HCT116 (cell line): ENCODE results near the gene FGB. TPM values are rescaled to one million over a fixed set of nuclear protein-coding genes. Genes with fewer than 3 reads are reported as not detected.
"Not testable (repeated sequence)": the region's sequence is repeated elsewhere in the genome, so short reads cannot be mapped to it uniquely, and the experiment has no call there.

Source experiments
- ATAC-seq: fragments of 200-7000 bp; cut with Tn5 transposase; 2 replicates; pipeline ENCODE4 v1.9.1; 2020; ENCODE audit warnings: mild to moderate bottlenecking, moderate library complexity
- BruUV-seq: library from RNA; stranded (reverse); fragments of 400-500 nt; replicated peaks from 2 replicates; lab custom pipeline; 2021; lab: Mats Ljungman, UMichigan
- CTCF ChIA-PET: fragments of 300-600 bp; sonication (Branson Sonifier 250); formaldehyde crosslinking; loops from one replicate; lab custom pipeline; 2021; ENCODE audit warnings: antibody characterized with exemption; lab: Charles Lee
- POLR2A ChIA-PET: fragments of 300-600, 350-600 bp; sonication (Branson Sonifier 250); formaldehyde crosslinking; loops from one replicate; lab custom pipeline; 2021; ENCODE audit warnings: antibody characterized with exemption; lab: Charles Lee
- RAD21 ChIA-PET, 2 experiments: fragments of 300-600 bp; sonication (Branson Sonifier 250); formaldehyde crosslinking; loops; one replicate each; lab custom pipeline; 2023; ENCODE audit warnings: low total read pairs in 2 of 2; ENCODE audit not compliant: uncharacterized antibody in 2 of 2, unreplicated experiment in 2 of 2, low non-redundant PET in 1 of 2; lab: Charles Lee
- DNase-seq: peaks from one replicate; pipeline ENCODE4 v3.0.0-alpha.2; 2010; ENCODE audit warnings: low read depth, low spot score
- H2AFZ ChIP-seq: fragments of 200-600 bp; shearing (Covaris generic), sonication (generic); 2 replicates; pipeline ENCODE4 v1.6.1; 2017; ENCODE audit warnings: low read depth, mixed run types, mixed read lengths, antibody characterized with exemption, low read length; ENCODE audit not compliant: poor library complexity, severe bottlenecking
- H3K27ac ChIP-seq: 2 replicates; pipeline ENCODE4 v1.5.1; 2012; ENCODE audit warnings: low read depth, low read length
- H3K27me3 ChIP-seq: fragments of 200-600 bp; sonication (generic); 2 replicates; pipeline ENCODE4 v1.6.1; 2016; ENCODE audit warnings: mixed run types, low read length, mixed read lengths; ENCODE audit not compliant: insufficient read depth
- H3K36me3 ChIP-seq, 2 experiments: fragments of 200-500 bp in 1 of 2; fragments of 200-600 bp in 1 of 2; sonication (Bioruptor generic) in 1 of 2; sonication (generic) in 1 of 2; 2 replicates each; pipeline versions ENCODE4 v1.5.1 to v1.6.1; 2014 to 2016; ENCODE audit warnings: low read length in 2 of 2, inconsistent platforms in 1 of 2, mixed read lengths in 1 of 2, mixed run types in 1 of 2; ENCODE audit not compliant: insufficient read depth in 2 of 2, control insufficient read depth in 1 of 2
- H3K4me1 ChIP-seq, 2 experiments: fragments of 200-600 bp in 1 of 2; sonication (generic) in 1 of 2; 2 replicates each; pipeline versions ENCODE4 v1.5.1 to v1.6.1; 2012 to 2017; ENCODE audit warnings: low read length in 2 of 2, inconsistent platforms in 1 of 2, mild to moderate bottlenecking in 1 of 2, mixed read lengths in 1 of 2, mixed run types in 1 of 2, moderate library complexity in 1 of 2; ENCODE audit not compliant: insufficient read depth in 2 of 2, control insufficient read depth in 1 of 2
- H3K4me2 ChIP-seq: fragments of 200-600 bp; sonication (generic); 2 replicates; pipeline ENCODE4 v1.6.1; 2017; ENCODE audit warnings: mixed run types, low read length, mixed read lengths
- H3K4me3 ChIP-seq, 2 experiments: fragments of 200-600 bp in 1 of 2; sonication (generic) in 1 of 2; replicated peaks in 1 of 2; 2 replicates each; pipeline ENCODE4 v1.5.1; 2011 to 2016; ENCODE audit warnings: low read length in 2 of 2, control low read depth in 1 of 2, low read depth in 1 of 2, mild to moderate bottlenecking in 1 of 2, mixed read lengths in 1 of 2, mixed run types in 1 of 2
- H3K79me2 ChIP-seq: fragments of 200-600 bp; sonication (generic); 2 replicates; pipeline ENCODE4 v1.6.1; 2017; ENCODE audit warnings: mild to moderate bottlenecking, mixed run types, low read length, moderate library complexity, mixed read lengths; ENCODE audit not compliant: insufficient read depth
- H3K9ac ChIP-seq: fragments of 200-600 bp; sonication (generic); 2 replicates; pipeline ENCODE4 v1.6.1; 2016; ENCODE audit warnings: low read length, mixed read lengths
- H3K9me2 ChIP-seq: fragments of 200-600 bp; sonication (generic), shearing (Covaris generic); 2 replicates; pipeline ENCODE4 v1.6.1; 2017; ENCODE audit warnings: mixed run types, mild to moderate bottlenecking, moderate library complexity; ENCODE audit not compliant: insufficient read depth
- H3K9me3 ChIP-seq, 2 experiments: fragments of 200-500 bp in 1 of 2; fragments of 200-600 bp in 1 of 2; sonication (Bioruptor generic) in 1 of 2; sonication (generic) in 1 of 2; 2 replicates each; pipeline ENCODE4 v1.6.1; 2014 to 2017; ENCODE audit warnings: low read length in 2 of 2, mixed read lengths in 2 of 2, inconsistent platforms in 1 of 2, low read depth in 1 of 2, mild to moderate bottlenecking in 1 of 2, mixed run types in 1 of 2, moderate library complexity in 1 of 2; ENCODE audit not compliant: control insufficient read depth in 1 of 2, insufficient read depth in 1 of 2
- H4K20me1 ChIP-seq: fragments of 200-600 bp; sonication (generic), shearing (Covaris generic); 2 replicates; pipeline ENCODE4 v1.6.1; 2017; ENCODE audit warnings: mixed run types, mild to moderate bottlenecking, moderate library complexity; ENCODE audit not compliant: insufficient read depth
- CTCF ChIP-seq, 3 experiments: fragments of 200-600 bp in 1 of 3; sonication (generic) in 1 of 3; IDR thresholded peaks in 2 of 3; conservative IDR thresholded peaks in 1 of 3; 2 replicates each; pipeline ENCODE4 v1.5.1; 2012 to 2017; ENCODE audit warnings: low read depth in 2 of 3, low read length in 2 of 3, antibody characterized with exemption in 1 of 3, borderline replicate concordance in 1 of 3, control low read depth in 1 of 3, mild to moderate bottlenecking in 1 of 3, mixed read lengths in 1 of 3, mixed run types in 1 of 3, moderate library complexity in 1 of 3; ENCODE audit not compliant: insufficient read depth in 1 of 3
- EZH2 ChIP-seq: fragments of 200-600 bp; sonication (generic); IDR thresholded peaks from 2 replicates; pipeline ENCODE4 v1.6.1; 2017; ENCODE audit warnings: antibody characterized with exemption, mixed run types
- MAX ChIP-seq: IDR thresholded peaks from 2 replicates; pipeline ENCODE4 v1.6.1; 2012
- RAD21 ChIP-seq: IDR thresholded peaks from 2 replicates; pipeline ENCODE4 v1.6.1; 2012; ENCODE audit warnings: low read depth, mild to moderate bottlenecking
- REST ChIP-seq: IDR thresholded peaks from 2 replicates; pipeline ENCODE4 v1.6.1; 2012; ENCODE audit warnings: low read depth
- SP1 ChIP-seq: IDR thresholded peaks from 2 replicates; pipeline ENCODE4 v1.6.1; 2012; ENCODE audit warnings: low read depth
- ZBTB33 ChIP-seq: IDR thresholded peaks from 2 replicates; pipeline ENCODE4 v1.6.1; 2011; ENCODE audit warnings: mild to moderate bottlenecking, low read length, moderate library complexity; ENCODE audit not compliant: insufficient replicate concordance; ENCODE audit errors: extremely low read depth
- intact Hi-C: fragments of 100-400 bp; cut with micrococcal nuclease; formaldehyde crosslinking; loops from 2 replicates; pipeline ENCODE4 v1.10.0; 2022
- total RNA-seq: library from RNA; stranded (reverse); gene quantifications from one replicate; pipeline ENCODE4 v1.2.1, GENCODE V29; 2021; ENCODE audit not compliant: unreplicated experiment

The FGB gene
- total RNA-seq, 1 experiment from 2014 or later, result 2.0 TPM

GRCh38 chr4:154593868-154594267 is 31.1 kb downstream of the FGB start:
- no peak for ATAC-seq
- no peak overlapping the region for H3K4me3 ChIP-seq
- H3K4me1 ChIP-seq, result no peaks in the 10 kb centered on the region
- no peaks in the 10 kb centered on the region for H3K27me3 ChIP-seq
- no peaks in the 10 kb centered on the region for H3K9me2 ChIP-seq
- RAD21 ChIA-PET, result no interaction called here
- no peak for DNase-seq
- POLR2A ChIA-PET, result interaction anchor here (1.1 to 1.4 kb wide), 2 partner anchors 8 to 9 kb away, joined by 3 read pairs; no protein-coding TSS in a partner anchor
- CTCF ChIA-PET, result interaction anchor here (1.0 to 2.4 kb wide), 2 partner anchors 13 to 34 kb away, joined by 3 to 6 read pairs; no protein-coding TSS in a partner anchor
- intact Hi-C loops, result no loop called here
- no peaks in the 10 kb centered on the region for H3K9me3 ChIP-seq
- H3K9ac ChIP-seq, result no peak overlapping the region
- no peak overlapping the region for H3K27ac ChIP-seq
- no peak overlapping the region for H2AFZ ChIP-seq
- H3K4me2 ChIP-seq, result no peak overlapping the region
- no peaks in the 10 kb centered on the region for H3K36me3 ChIP-seq
- no peak for TF ChIP-seq EZH2
- no peak for TF ChIP-seq CTCF (IDR thresholded peaks at IDR 0.05 in 2 of 3, conservative IDR thresholded peaks at IDR 0.05 in 1 of 3; ENCODE audit: borderline replicate concordance in 1 of 3, insufficient read depth in 1 of 3, low read depth in 2 of 3, low read length in 2 of 3)
- no peak for TF ChIP-seq RAD21
- no peak for TF ChIP-seq MAX
- TF ChIP-seq SP1, result no peak
- no peak for TF ChIP-seq ZBTB33
- TF ChIP-seq REST, result no peak
- H4K20me1 ChIP-seq, result no peaks in the 10 kb centered on the region
- no peaks in the 10 kb centered on the region for H3K79me2 ChIP-seq
- no TSS peak for BruUV-seq

- DNase-seq, BruUV-seq, H3K4me3 ChIP-seq, H2AFZ ChIP-seq, H3K36me3 ChIP-seq, H3K4me1 ChIP-seq, H3K9me2 ChIP-seq, RAD21 ChIA-PET, H3K9ac ChIP-seq, H3K4me2 ChIP-seq, H3K27me3 ChIP-seq, H3K27ac ChIP-seq, H3K79me2 ChIP-seq, H4K20me1 ChIP-seq, H3K9me3 ChIP-seq, ATAC-seq, intact Hi-C loops: not testable (repeated sequence)
- CTCF ChIA-PET, result interaction anchor here (1.0 to 2.2 kb wide), 2 partner anchors 13 to 35 kb away, joined by 3 to 6 read pairs; no protein-coding TSS in a partner anchor
- POLR2A ChIA-PET, result interaction anchor here (1.1 kb wide), 1 partner anchor 9 kb away, joined by 3 read pairs; no protein-coding TSS in a partner anchor
Observed at GRCh38 chr4:154594343-154594742, 31.5 kb downstream of the FGB start.
